ENCODE measurements around the gene INPP4A. TPM values are rescaled to one million over a fixed set of nuclear protein-coding genes. Genes with fewer than 3 reads are reported as not detected.

INPP4A gene
- polyA plus RNA-seq, 1 of the 3 experiments (the other 2 are of a cell fraction): 15.0 TPM

- H3K9me2 ChIP-seq: no peaks in the 10 kb centered on the region
- no peaks in the 10 kb centered on the region for H3K79me2 ChIP-seq (ENCODE audit: insufficient read depth)
- peaks cover 0 to 33% of the 10 kb centered on the region in 2 experiments for H3K36me3 ChIP-seq (replicated peaks in 1 of 2; ENCODE audit: control insufficient read depth in 1 of 2, insufficient read depth in 2 of 2, low read length in 1 of 2)
- DNase-seq: no peak
- no peak overlapping the region for H3K4me3 ChIP-seq (ENCODE audit: low read depth in 2 of 2, low read length in 1 of 2)
- H3F3A ChIP-seq (replicated peaks; ENCODE audit: insufficient read depth): no peaks in the 10 kb centered on the region
- H3K27me3 ChIP-seq (ENCODE audit: insufficient read depth): no peaks in the 10 kb centered on the region
- POLR2A ChIA-PET: no interaction called here
- 96% methylated on average over 8 of the region's 13 CpGs for WGBS (ENCODE audit: low lambda C conversion rate)
- CTCF ChIA-PET: interaction anchor here (0.7 kb wide), 1 partner anchor 14 kb away, joined by 3 read pairs; no protein-coding TSS in a partner anchor
- no peak overlapping the region for H3K27ac ChIP-seq (ENCODE audit: low read depth in 2 of 2, low read length in 1 of 2)
- H3K4me2 ChIP-seq: no peak overlapping the region
- peaks cover 0 to 2% of the 10 kb centered on the region in 2 experiments; a peak in 1 of 4 replicates for H3K4me1 ChIP-seq (ENCODE audit: control insufficient read depth in 1 of 2, insufficient read depth in 2 of 2, low read depth in 1 of 2, low read length in 1 of 2)
- no peaks in the 10 kb centered on the region for H3K9me3 ChIP-seq
- no peaks in the 10 kb centered on the region for H4K20me1 ChIP-seq (ENCODE audit: insufficient read depth)
- TF ChIP-seq TEAD4 (IDR thresholded peaks at IDR 0.05; ENCODE audit: borderline replicate concordance, insufficient read depth) (no peak), POLR2AphosphoS5 (IDR thresholded peaks at IDR 0.05; ENCODE audit: low read depth, low read length) (no peak), EP300 (IDR thresholded peaks at IDR 0.05; ENCODE audit: borderline replicate concordance in 1 of 2, low read depth in 1 of 2, low read length in 1 of 2) (no peak), FOSL2 (IDR thresholded peaks at IDR 0.05; ENCODE audit: borderline replicate concordance, low read depth) (no peak), TAF1 (IDR thresholded peaks at IDR 0.05; ENCODE audit: borderline replicate concordance, low read depth, low read length) (no peak), ZBTB33 (IDR thresholded peaks at IDR 0.05; ENCODE audit: borderline replicate concordance, low read depth) (no peak)
- no peak overlapping the region for H3K9ac ChIP-seq
- H2AFZ ChIP-seq (ENCODE audit: low read depth): no peak overlapping the region
These were observed 128.8 kb downstream of the INPP4A start for GRCh38 chr2:98573426-98573825.

GRCh38 chr2:98576666-98577312 lies 132.1 kb downstream of the INPP4A start:
- H2AFZ ChIP-seq (ENCODE audit: low read depth): no peak overlapping the region
- peaks cover 3% of the 10 kb centered on the region for H3F3A ChIP-seq (replicated peaks; ENCODE audit: insufficient read depth)
- no peaks in the 10 kb centered on the region for H3K79me2 ChIP-seq (ENCODE audit: insufficient read depth)
- H3K27me3 ChIP-seq (ENCODE audit: insufficient read depth): no peaks in the 10 kb centered on the region
- H3K4me3 ChIP-seq (ENCODE audit: low read depth in 2 of 2, low read length in 1 of 2): no peak overlapping the region
- no peaks in the 10 kb centered on the region for H4K20me1 ChIP-seq (ENCODE audit: insufficient read depth)
- H3K9ac ChIP-seq: no peak overlapping the region
- H3K9me2 ChIP-seq: no peaks in the 10 kb centered on the region
- POLR2A ChIA-PET: no interaction called here
- no peak overlapping the region for H3K4me2 ChIP-seq
- CTCF ChIA-PET: interaction anchor here (0.6 to 2.2 kb wide), 7 partner anchors 8 to 165 kb away, joined by 3 to 9 read pairs (median 4); partner anchors contain the start of genes COA5 and UNC50
- DNase-seq: no peak
- no peaks in the 10 kb centered on the region for H3K9me3 ChIP-seq
- WGBS (ENCODE audit: low lambda C conversion rate): 87% methylated on average over 12 of the region's 22 CpGs
- peaks cover 0 to 2% of the 10 kb centered on the region in 2 experiments; a peak in 1 of 4 replicates for H3K4me1 ChIP-seq (ENCODE audit: control insufficient read depth in 1 of 2, insufficient read depth in 2 of 2, low read depth in 1 of 2, low read length in 1 of 2)
- peaks cover 0 to 30% of the 10 kb centered on the region in 2 experiments for H3K36me3 ChIP-seq (replicated peaks in 1 of 2; ENCODE audit: control insufficient read depth in 1 of 2, insufficient read depth in 2 of 2, low read length in 1 of 2)
- H3K27ac ChIP-seq (ENCODE audit: low read depth in 2 of 2, low read length in 1 of 2): no peak overlapping the region; a peak in 1 of 4 replicates
- TF ChIP-seq RCOR1 (IDR thresholded peaks at IDR 0.05; ENCODE audit: low read length) (no peak), RAD21 (IDR thresholded peaks at IDR 0.05; ENCODE audit: low read length) (no peak), CTCF (IDR thresholded peaks at IDR 0.05) (no peak), RFX5 (IDR thresholded peaks at IDR 0.05; ENCODE audit: low read length) (no peak), SMC3 (IDR thresholded peaks at IDR 0.05; ENCODE audit: low read depth, low read length) (no peak), FOXJ3 (CRISPR knock-in tag; IDR thresholded peaks at IDR 0.05) (no peak), FOXM1 (IDR thresholded peaks at IDR 0.05; ENCODE audit: low read depth) (no peak), CHD2 (IDR thresholded peaks at IDR 0.05; ENCODE audit: low read length, partially characterized antibody) (no peak), FOSL2 (IDR thresholded peaks at IDR 0.05; ENCODE audit: borderline replicate concordance, low read depth) (no peak), USF1 (IDR thresholded peaks at IDR 0.05; ENCODE audit: borderline replicate concordance, low read depth) (no peak), REST (IDR thresholded peaks at IDR 0.05; ENCODE audit: low read depth, low read length) (no peak), MAX (IDR thresholded peaks at IDR 0.05; ENCODE audit: low read depth) (no peak), TCF12 (IDR thresholded peaks at IDR 0.05) (no peak), POLR2AphosphoS5 (IDR thresholded peaks at IDR 0.05; ENCODE audit: low read depth, low read length) (no peak)

Measured in SK-N-SH (cell line).